SKM-1 (cell line): Measurements from ENCODE around the gene PRKAR1A.

Experiments used
- DNase-seq: peaks from one replicate; lab custom pipeline; 2025; ENCODE audit not compliant: unreplicated experiment; lab: John Stamatoyannopoulos, UW

PRKAR1A gene

GRCh38 chr17:68541816-68542215, 29.6 kb downstream of the PRKAR1A start:
- DNase-seq: no peak

- no peak for DNase-seq
These were observed 30.7 kb downstream of the PRKAR1A start for GRCh38 chr17:68542698-68543463.

- DNase-seq: no peak
These were observed 32.1 kb downstream of the PRKAR1A start for GRCh38 chr17:68544111-68544915.

- no peak for DNase-seq
These were observed 44.3 kb downstream of the PRKAR1A start for GRCh38 chr17:68556551-68556950.

GRCh38 chr17:68559316-68559715, 47.1 kb downstream of the PRKAR1A start:
- no peak for DNase-seq

GRCh38 chr17:68560966-68561720, 48.9 kb downstream of the PRKAR1A start:
- no peak for DNase-seq

DNA sequence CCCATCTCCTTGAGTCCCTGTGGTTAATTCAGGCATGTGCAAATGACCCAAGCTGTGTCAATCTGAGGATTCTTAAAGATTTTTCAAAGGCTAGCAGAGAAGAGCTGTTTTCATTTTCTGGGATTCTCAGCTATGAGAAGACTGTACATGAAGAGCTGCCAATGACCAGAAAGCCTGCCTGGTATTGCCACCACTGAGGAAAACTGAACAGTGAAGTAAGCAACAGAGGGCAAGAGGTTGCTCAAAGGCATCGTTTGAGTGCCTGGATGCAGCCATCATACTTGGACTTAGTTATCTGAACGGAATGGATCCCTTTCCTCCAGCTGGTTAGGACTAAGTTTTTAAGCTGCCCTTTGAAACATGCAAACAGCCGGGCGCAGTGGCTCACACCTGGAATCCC, 50.5 kb downstream of the PRKAR1A start:
- DNase-seq: no peak

- DNase-seq: no peak
These were observed 52.3 kb downstream of the PRKAR1A start for GRCh38 chr17:68564415-68565111.

GRCh38 chr17:68565661-68566441, 53.6 kb downstream of the PRKAR1A start:
- no peak for DNase-seq

DNA sequence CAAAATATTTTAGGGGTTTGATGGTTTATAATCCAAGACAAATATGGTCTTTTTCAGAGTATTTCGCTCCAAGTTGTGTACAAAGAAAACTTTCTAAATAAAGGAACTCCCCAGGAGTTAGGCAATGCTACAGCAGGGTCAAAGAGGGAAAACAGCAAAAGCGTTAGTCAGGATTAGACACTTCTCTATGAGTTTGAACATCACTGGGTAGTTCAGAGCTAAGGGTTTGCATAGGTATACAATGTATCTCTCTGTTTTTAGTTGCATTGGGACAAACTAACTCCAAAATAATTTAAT, 54.2 kb downstream of the PRKAR1A start:
- DNase-seq: no peak

GRCh38 chr17:68567035-68567434, 54.8 kb downstream of the PRKAR1A start:
- no peak for DNase-seq

DNA sequence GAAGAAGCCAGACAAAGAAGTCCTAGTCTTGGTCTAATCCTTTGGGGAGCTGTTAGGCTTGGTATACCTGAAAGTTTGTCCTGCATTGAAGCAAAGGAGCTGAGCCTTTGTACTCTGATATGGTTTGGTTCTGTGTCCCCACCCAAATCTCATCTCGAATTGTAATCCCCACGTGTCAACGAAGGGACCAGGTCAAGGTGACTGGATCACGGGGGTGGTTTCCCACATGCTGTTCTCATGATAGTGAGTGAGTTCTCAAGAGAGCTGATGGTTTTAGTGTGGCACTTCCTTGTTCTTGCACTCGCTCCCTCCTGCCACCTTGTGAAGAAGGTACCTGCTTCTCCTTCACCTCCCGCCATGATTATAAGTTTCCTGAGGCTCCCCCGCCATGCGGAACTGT, 55.4 kb downstream of the PRKAR1A start:
- no peak for DNase-seq

GRCh38 chr17:68568581-68568980, 56.4 kb downstream of the PRKAR1A start:
- DNase-seq: no peak

GRCh38 chr17:68569346-68569745, 57.1 kb downstream of the PRKAR1A start:
- DNase-seq: no peak

GRCh38 chr17:68570526-68570925, 58.3 kb downstream of the PRKAR1A start:
- DNase-seq: no peak

GRCh38 chr17:68572138-68572842, 60.1 kb downstream of the PRKAR1A start:
- DNase-seq: no peak

- DNase-seq: no peak
These were observed 61.1 kb downstream of the PRKAR1A start for GRCh38 chr17:68573338-68573737.

GRCh38 chr17:68576137-68576536, 63.9 kb downstream of the PRKAR1A start:
- no peak for DNase-seq

- DNase-seq: no peak
These were observed 64.7 kb downstream of the PRKAR1A start for GRCh38 chr17:68576811-68577496.
